SJCRH30 (cell line): ENCODE measurements around the gene DCDC2. TPM values are rescaled to one million over a fixed set of nuclear protein-coding genes. Genes with fewer than 3 reads are reported as not detected.

Source experiments
- total RNA-seq: library from RNA; depleted of rRNA; stranded (reverse); fragments of >200 nt; shearing (Covaris generic); gene quantifications from 2 replicates; pipeline ENCODE4 v1.2.3, GENCODE V29; 2014; rRNA removed

Gene DCDC2
- total RNA-seq, 1 experiment from 2014 or later, result 0.02 TPM

Other genes with a start within 250 kb of the DCDC2 start
- gene NRSN1, start 231.8 kb downstream of the DCDC2 start, total RNA-seq, result not detected in 2 replicates
- 14.4 and 14.8 TPM in 2 replicates for gene MRS2, start 44.9 kb upstream of the DCDC2 start, total RNA-seq
- 0.23 and 0.59 TPM in 2 replicates for gene GPLD1, start 131.5 kb upstream of the DCDC2 start, total RNA-seq
- gene ALDH5A1, start 136.9 kb upstream of the DCDC2 start, total RNA-seq, result 1.6 and 2.4 TPM in 2 replicates